HEK293 (cell line): ENCODE data around the gene CCDC150.

Experiments
- CTCF ChIA-PET: fragments of 350-600 bp; formaldehyde crosslinking; extraction: SDS; loops from one replicate; lab custom pipeline; 2021; ENCODE audit warnings: antibody characterized with exemption; lab: Yijun Ruan, JAX
- POLR2A ChIA-PET: fragments of 300-600 bp; formaldehyde crosslinking; extraction: SDS; loops from one replicate; lab custom pipeline; 2020; ENCODE audit warnings: antibody characterized with exemption, inconsistent platforms; lab: Yijun Ruan, JAX
- H3K27ac ChIP-seq: fragments of 200-500 bp; sonication (Bioruptor generic); 2 replicates; pipeline ENCODE4 v1.5.1; 2014; ENCODE audit warnings: low read depth, low read length, control low read depth, inconsistent platforms; ENCODE audit errors: extremely low read depth
- H3K36me3 ChIP-seq, 2 experiments: fragments of 200-500 bp in 1 of 2; sonication (Bioruptor generic) in 1 of 2; 1 replicate in 1 of 2; 2 replicates in 1 of 2; pipeline ENCODE4 v1.5.1; 2014 to 2017; ENCODE audit warnings: inconsistent platforms in 2 of 2, low read length in 2 of 2; ENCODE audit not compliant: control insufficient read depth in 2 of 2, insufficient read depth in 1 of 2
- H3K4me1 ChIP-seq: fragments of 200-500 bp; sonication (Bioruptor generic); 2 replicates; pipeline ENCODE4 v1.5.1; 2014; ENCODE audit warnings: mild to moderate bottlenecking, low read length, inconsistent platforms; ENCODE audit not compliant: control insufficient read depth, insufficient read depth
- H3K4me3 ChIP-seq: 2 replicates; pipeline ENCODE4 v1.5.1; 2011; ENCODE audit warnings: low read depth, mild to moderate bottlenecking, control low read depth, low read length, moderate library complexity
- H3K9me3 ChIP-seq: fragments of 200-500 bp; sonication (Bioruptor generic); 2 replicates; pipeline ENCODE4 v1.5.1; 2014; ENCODE audit warnings: low read depth, low read length, inconsistent platforms; ENCODE audit not compliant: control insufficient read depth, insufficient read depth
- IKZF3 ChIP-seq: fragments of 450-650 bp; IDR thresholded peaks from 2 replicates; pipeline ENCODE4 v1.5.0; 2018; ENCODE audit warnings: missing biosample characterization, mild to moderate bottlenecking, missing genetic modification characterization, moderate library complexity
- KLF16 ChIP-seq: fragments of 450-650 bp; formaldehyde crosslinking; IDR thresholded peaks from 2 replicates; pipeline ENCODE4 v1.5.1; 2017; ENCODE audit warnings: missing biosample characterization, missing genetic modification characterization
- SETDB1 ChIP-seq: IDR thresholded peaks from one replicate; pipeline ENCODE4 v1.6.1; 2017; ENCODE audit warnings: mild to moderate bottlenecking, low read length, moderate library complexity, mixed read lengths; ENCODE audit not compliant: insufficient read length
- ZBTB11 ChIP-seq: fragments of 450-650 bp; formaldehyde crosslinking; conservative IDR thresholded peaks from 2 replicates; pipeline ENCODE4 v1.5.1; 2016; ENCODE audit warnings: low read depth, missing biosample characterization, missing genetic modification characterization
- ZBTB49 ChIP-seq: fragments of 450-650 bp; formaldehyde crosslinking; IDR thresholded peaks from 2 replicates; pipeline ENCODE4 v1.5.1; 2016; ENCODE audit warnings: missing biosample characterization, missing genetic modification characterization, low read depth
- ZEB2 ChIP-seq: fragments of 450-650 bp; formaldehyde crosslinking; IDR thresholded peaks from 2 replicates; pipeline ENCODE4 v1.5.1; 2016; ENCODE audit warnings: missing biosample characterization, missing genetic modification characterization
- ZIC2 ChIP-seq: fragments of 450-650 bp; formaldehyde crosslinking; IDR thresholded peaks from 2 replicates; pipeline ENCODE4 v1.5.1; 2016; ENCODE audit warnings: missing biosample characterization, missing genetic modification characterization
- ZNF132 ChIP-seq: fragments of 450-650 bp; formaldehyde crosslinking; IDR thresholded peaks from 2 replicates; pipeline ENCODE4 v1.5.1; 2017; ENCODE audit warnings: missing biosample characterization, missing genetic modification characterization, borderline replicate concordance
- ZNF155 ChIP-seq: fragments of 450-650 bp; formaldehyde crosslinking; IDR thresholded peaks from 2 replicates; pipeline ENCODE4 v1.5.1; 2016; ENCODE audit warnings: missing biosample characterization, missing genetic modification characterization
- ZNF175 ChIP-seq: fragments of 450-650 bp; formaldehyde crosslinking; IDR thresholded peaks from 2 replicates; pipeline ENCODE4 v1.5.1; 2016; ENCODE audit warnings: missing biosample characterization, missing genetic modification characterization
- ZNF221 ChIP-seq: fragments of 450-650 bp; formaldehyde crosslinking; IDR thresholded peaks from 2 replicates; pipeline ENCODE4 v1.5.1; 2017; ENCODE audit warnings: missing biosample characterization, missing genetic modification characterization, borderline replicate concordance
- ZNF549 ChIP-seq: fragments of 450-650 bp; IDR thresholded peaks from 2 replicates; pipeline ENCODE4 v1.5.1; 2018; ENCODE audit warnings: missing biosample characterization, missing genetic modification characterization, mild to moderate bottlenecking, inconsistent platforms, moderate library complexity
- ZNF571 ChIP-seq: fragments of 450-650 bp; formaldehyde crosslinking; IDR thresholded peaks from 2 replicates; pipeline ENCODE4 v1.5.0; 2017; ENCODE audit warnings: missing biosample characterization, missing genetic modification characterization
- ZNF585B ChIP-seq: fragments of 450-650 bp; formaldehyde crosslinking; IDR thresholded peaks from 2 replicates; pipeline ENCODE4 v1.5.1; 2016; ENCODE audit warnings: missing biosample characterization, missing genetic modification characterization
- ZNF621 ChIP-seq: fragments of 450-650 bp; formaldehyde crosslinking; IDR thresholded peaks from 2 replicates; pipeline ENCODE4 v1.5.1; 2017; ENCODE audit warnings: missing biosample characterization, missing genetic modification characterization
- ZNF654 ChIP-seq: fragments of 450-650 bp; formaldehyde crosslinking; IDR thresholded peaks from 2 replicates; pipeline ENCODE4 v1.5.1; 2016; ENCODE audit warnings: low read depth, missing biosample characterization, missing genetic modification characterization
- ZNF664 ChIP-seq: fragments of 450-650 bp; formaldehyde crosslinking; IDR thresholded peaks from 2 replicates; pipeline ENCODE4 v1.5.1; 2016; ENCODE audit warnings: missing biosample characterization, missing genetic modification characterization
- ZNF670 ChIP-seq: fragments of 450-650 bp; formaldehyde crosslinking; IDR thresholded peaks from 2 replicates; pipeline ENCODE4 v1.5.1; 2016; ENCODE audit warnings: missing biosample characterization, missing genetic modification characterization, low read depth
- ZNF701 ChIP-seq: fragments of 450-650 bp; formaldehyde crosslinking; IDR thresholded peaks from 2 replicates; pipeline ENCODE4 v1.5.1; 2016; ENCODE audit warnings: missing biosample characterization, missing genetic modification characterization
- ZNF777 ChIP-seq: fragments of 450-650 bp; formaldehyde crosslinking; IDR thresholded peaks from 2 replicates; pipeline ENCODE4 v1.5.1; 2017; ENCODE audit warnings: missing biosample characterization, missing genetic modification characterization, borderline replicate concordance
- ZNF837 ChIP-seq: fragments of 450-650 bp; formaldehyde crosslinking; IDR thresholded peaks from 2 replicates; pipeline ENCODE4 v1.5.1; 2016; ENCODE audit warnings: missing biosample characterization, missing genetic modification characterization

Gene CCDC150

GRCh38 chr2:196652869-196653268 lies 13.4 kb downstream of the CCDC150 start:
- POLR2A ChIA-PET: no interaction called here
- no peak overlapping the region for H3K27ac ChIP-seq
- H3K9me3 ChIP-seq: no peaks in the 10 kb centered on the region
- H3K36me3 ChIP-seq: peaks cover 8 to 77% of the 10 kb centered on the region in 2 experiments; a peak in 2 of 3 replicates
- TF ChIP-seq ZNF621 (tag by site-specific recombination) (no peak), ZEB2 (no peak), IKZF3 (no peak), ZNF155 (tag by site-specific recombination) (no peak), ZNF175 (no peak), ZBTB11 (tag by site-specific recombination) (no peak), ZBTB49 (tag by site-specific recombination) (no peak), ZNF221 (tag by site-specific recombination) (no peak), ZNF549 (tag by site-specific recombination) (no peak), SETDB1 (peak; percentile 67), ZNF654 (no peak), ZNF670 (tag by site-specific recombination) (no peak), ZNF664 (tag by site-specific recombination) (no peak), ZNF837 (tag by site-specific recombination) (no peak), ZNF585B (tag by site-specific recombination) (peak; percentile 84), ZNF777 (tag by site-specific recombination) (no peak)
- CTCF ChIA-PET: interaction anchor here (0.5 kb wide), 1 partner anchor 258 kb away, joined by 3 read pairs; no protein-coding TSS in a partner anchor
- H3K4me3 ChIP-seq: no peak overlapping the region
- H3K4me1 ChIP-seq: no peaks in the 10 kb centered on the region

- Histone ChIP-seq H3K9me3 (no peaks in the 10 kb centered on the region), H3K36me3 (peaks cover 11 to 82% of the 10 kb centered on the region in 2 experiments; a peak in 2 of 3 replicates)
- TF ChIP-seq ZNF701 (tag by site-specific recombination) (no peak), ZNF571 (tag by site-specific recombination) (no peak), ZNF132 (tag by site-specific recombination) (no peak), KLF16 (tag by site-specific recombination) (no peak), ZIC2 (tag by site-specific recombination) (no peak)
- TF ChIP-seq, all 188 proteins: peak for 0
- no peak overlapping the region for H3K4me3 ChIP-seq
- ChIA-PET CTCF (no interaction called here), POLR2A (no interaction called here)
- H3K27ac ChIP-seq: no peak overlapping the region
- H3K4me1 ChIP-seq: no peaks in the 10 kb centered on the region
Measured at GRCh38 chr2:196653843-196654242, 14.3 kb downstream of the CCDC150 start.
